ENCODE data around the gene TBL2.

DNA sequence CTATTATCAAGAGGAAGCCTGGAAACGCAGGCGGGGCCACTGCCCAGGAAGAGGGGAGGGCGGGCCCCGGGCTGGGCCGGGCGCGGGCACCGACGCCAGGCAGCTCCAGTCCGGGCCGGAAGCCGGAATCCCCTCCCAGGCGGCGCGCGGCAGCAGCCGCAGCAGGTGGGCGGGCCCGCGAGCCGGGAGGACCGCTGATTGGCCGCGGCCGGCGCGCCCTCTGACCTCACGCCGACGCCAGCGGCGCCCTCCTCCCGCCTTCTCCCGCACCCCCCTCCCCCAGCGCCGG, 21.3 kb downstream of the TBL2 start:
- TF ChIP-seq RFX5 (IDR thresholded peaks at IDR 0.05; ENCODE audit: low read depth, low read length) (no peak), SMC3 (IDR thresholded peaks at IDR 0.05; ENCODE audit: low read depth, low read length) (no peak), RCOR1 (IDR thresholded peaks at IDR 0.05; ENCODE audit: insufficient replicate concordance, low read length) (no peak), CEBPB (IDR thresholded peaks at IDR 0.05; ENCODE audit: low read depth, low read length) (no peak), POLR2A (IDR thresholded peaks at IDR 0.05; ENCODE audit: low read depth, low read length) (no peak), MXI1 (IDR thresholded peaks at IDR 0.05; ENCODE audit: borderline replicate concordance, low read depth, low read length) (peak; percentile 68; the same call in 1 of the 2 replicates), MAZ (IDR thresholded peaks at IDR 0.05; ENCODE audit: borderline replicate concordance, low read depth, low read length) (peak; percentile 63; the same call in 1 of the 2 replicates), RAD21 (IDR thresholded peaks at IDR 0.05; ENCODE audit: low read length) (no peak)
- TF ChIP-seq, protein P1, sequence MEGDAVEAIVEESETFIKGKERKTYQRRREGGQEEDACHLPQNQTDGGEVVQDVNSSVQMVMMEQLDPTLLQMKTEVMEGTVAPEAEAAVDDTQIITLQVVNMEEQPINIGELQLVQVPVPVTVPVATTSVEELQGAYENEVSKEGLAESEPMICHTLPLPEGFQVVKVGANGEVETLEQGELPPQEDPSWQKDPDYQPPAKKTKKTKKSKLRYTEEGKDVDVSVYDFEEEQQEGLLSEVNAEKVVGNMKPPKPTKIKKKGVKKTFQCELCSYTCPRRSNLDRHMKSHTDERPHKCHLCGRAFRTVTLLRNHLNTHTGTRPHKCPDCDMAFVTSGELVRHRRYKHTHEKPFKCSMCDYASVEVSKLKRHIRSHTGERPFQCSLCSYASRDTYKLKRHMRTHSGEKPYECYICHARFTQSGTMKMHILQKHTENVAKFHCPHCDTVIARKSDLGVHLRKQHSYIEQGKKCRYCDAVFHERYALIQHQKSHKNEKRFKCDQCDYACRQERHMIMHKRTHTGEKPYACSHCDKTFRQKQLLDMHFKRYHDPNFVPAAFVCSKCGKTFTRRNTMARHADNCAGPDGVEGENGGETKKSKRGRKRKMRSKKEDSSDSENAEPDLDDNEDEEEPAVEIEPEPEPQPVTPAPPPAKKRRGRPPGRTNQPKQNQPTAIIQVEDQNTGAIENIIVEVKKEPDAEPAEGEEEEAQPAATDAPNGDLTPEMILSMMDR (conservative IDR thresholded peaks at IDR 0.05; ENCODE audit: low read depth, low read length): no peak
- TF ChIP-seq, protein P2, sequence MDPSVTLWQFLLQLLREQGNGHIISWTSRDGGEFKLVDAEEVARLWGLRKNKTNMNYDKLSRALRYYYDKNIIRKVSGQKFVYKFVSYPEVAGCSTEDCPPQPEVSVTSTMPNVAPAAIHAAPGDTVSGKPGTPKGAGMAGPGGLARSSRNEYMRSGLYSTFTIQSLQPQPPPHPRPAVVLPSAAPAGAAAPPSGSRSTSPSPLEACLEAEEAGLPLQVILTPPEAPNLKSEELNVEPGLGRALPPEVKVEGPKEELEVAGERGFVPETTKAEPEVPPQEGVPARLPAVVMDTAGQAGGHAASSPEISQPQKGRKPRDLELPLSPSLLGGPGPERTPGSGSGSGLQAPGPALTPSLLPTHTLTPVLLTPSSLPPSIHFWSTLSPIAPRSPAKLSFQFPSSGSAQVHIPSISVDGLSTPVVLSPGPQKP (IDR thresholded peaks at IDR 0.05; ENCODE audit: borderline replicate concordance, low read depth, low read length): no peak

All from IMR-90 (cell line).